SW480 (cell line): Measurements from ENCODE around the gene DCDC2C.

Experiments
- DNase-seq: peaks from one replicate; pipeline ENCODE4 v3.0.0-alpha.2; 2016; ENCODE audit warnings: low spot score

The DCDC2C gene, protein sequence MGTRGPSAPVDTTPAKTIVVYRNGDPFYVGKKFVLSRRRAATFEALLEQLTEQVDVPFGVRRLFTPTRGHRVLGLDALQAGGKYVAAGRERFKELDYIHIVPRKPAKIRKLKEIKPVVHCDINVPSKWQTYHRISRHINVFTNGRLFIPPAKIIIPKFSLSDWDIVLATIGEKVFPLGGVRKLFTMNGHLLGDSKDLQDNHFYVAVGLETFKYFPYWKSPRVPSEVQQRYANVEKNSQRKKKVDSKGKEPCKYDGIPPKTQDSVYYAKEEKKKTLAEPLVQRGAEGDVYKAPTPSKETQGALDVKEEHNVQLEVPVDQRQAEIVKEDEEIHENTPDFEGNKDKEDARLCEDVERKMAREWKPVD

DNA sequence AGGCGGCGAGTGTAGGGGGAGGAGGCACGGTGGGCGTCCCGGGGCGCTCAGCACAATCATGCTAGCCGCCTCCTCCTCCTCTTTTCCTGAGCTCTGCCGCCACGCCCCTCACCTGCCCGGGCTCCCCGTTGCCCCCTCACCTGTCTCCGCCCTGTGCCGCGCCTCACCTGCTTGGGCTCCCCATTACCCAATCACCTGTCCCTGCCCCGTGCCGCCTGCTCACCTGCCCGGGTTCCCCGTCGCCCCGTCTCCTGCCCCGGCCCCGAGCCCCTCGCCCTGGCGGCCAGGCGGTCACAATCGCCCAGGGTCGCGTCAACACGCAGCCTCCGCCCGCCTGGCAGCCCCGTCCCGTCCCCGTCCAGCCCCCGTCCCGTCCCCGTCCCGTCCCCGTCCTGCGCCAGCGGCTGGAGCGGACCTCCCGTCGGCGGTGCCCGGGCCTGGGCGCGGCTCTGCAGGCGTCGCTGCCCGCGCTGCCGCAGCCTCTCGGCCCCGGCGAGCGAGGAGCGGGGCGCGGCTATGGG is at the start of gene DCDC2C:
TSS of gene DCDC2C (plus strand) at position 340 of the 521 bp plus-strand sequence. CDS start at position 517, 177 bp downstream.
- no peak for DNase-seq

DNA sequence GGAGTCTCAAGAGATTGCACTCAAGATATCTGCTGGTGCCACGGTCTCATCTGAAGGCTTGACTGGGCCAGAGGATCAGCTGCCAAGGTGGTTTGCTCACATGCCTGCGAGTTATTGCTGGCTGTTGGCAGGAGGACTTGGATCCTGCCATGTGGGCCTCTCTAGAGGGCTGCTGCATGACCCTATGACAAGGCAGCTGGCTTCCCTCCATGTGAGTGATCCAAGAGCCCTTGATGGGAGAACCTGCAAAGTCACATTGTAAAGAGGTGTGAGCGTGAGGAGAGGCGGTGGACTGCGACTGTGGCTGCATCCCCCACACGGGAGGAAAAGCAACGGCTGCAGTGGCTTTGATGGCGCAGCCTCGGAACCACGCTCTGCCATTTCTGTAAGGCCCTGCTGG is 49.4 kb upstream of the DCDC2C start:
- DNase-seq, result no peak

DNA sequence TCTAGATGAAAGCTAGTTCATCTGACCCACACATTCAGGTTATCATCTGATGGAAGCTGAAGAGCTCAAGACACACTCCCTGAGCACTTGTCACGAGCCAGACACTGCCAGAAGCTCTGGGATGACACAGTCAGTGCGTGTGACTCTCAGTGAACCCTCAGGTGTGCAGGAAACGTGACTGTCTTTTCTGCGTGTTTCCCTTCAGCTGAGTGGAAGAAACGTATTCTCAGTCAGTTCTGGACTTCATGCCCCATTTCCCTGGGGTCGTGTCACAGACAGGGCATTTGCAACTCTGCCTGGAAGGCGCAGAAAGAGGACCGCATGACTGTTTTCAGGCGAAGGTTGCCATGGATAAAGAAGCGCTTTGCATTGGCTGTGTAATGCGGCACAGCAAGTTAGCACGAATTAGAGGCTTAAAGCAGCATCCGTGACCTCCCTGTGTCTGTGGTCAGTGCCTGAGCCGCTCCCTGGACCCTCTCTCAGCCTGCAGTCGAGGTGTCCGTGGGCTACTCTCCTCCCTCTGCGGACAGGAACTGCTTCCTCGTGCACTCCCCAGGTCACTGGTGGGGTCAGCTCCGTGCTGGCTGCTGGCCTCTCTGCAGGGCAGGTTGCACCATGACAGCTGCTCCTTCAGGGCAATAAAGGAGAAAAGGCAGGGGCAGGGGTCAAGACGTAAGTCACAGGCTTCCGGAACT is 48.7 kb upstream of the DCDC2C start:
- no peak for DNase-seq

DNA sequence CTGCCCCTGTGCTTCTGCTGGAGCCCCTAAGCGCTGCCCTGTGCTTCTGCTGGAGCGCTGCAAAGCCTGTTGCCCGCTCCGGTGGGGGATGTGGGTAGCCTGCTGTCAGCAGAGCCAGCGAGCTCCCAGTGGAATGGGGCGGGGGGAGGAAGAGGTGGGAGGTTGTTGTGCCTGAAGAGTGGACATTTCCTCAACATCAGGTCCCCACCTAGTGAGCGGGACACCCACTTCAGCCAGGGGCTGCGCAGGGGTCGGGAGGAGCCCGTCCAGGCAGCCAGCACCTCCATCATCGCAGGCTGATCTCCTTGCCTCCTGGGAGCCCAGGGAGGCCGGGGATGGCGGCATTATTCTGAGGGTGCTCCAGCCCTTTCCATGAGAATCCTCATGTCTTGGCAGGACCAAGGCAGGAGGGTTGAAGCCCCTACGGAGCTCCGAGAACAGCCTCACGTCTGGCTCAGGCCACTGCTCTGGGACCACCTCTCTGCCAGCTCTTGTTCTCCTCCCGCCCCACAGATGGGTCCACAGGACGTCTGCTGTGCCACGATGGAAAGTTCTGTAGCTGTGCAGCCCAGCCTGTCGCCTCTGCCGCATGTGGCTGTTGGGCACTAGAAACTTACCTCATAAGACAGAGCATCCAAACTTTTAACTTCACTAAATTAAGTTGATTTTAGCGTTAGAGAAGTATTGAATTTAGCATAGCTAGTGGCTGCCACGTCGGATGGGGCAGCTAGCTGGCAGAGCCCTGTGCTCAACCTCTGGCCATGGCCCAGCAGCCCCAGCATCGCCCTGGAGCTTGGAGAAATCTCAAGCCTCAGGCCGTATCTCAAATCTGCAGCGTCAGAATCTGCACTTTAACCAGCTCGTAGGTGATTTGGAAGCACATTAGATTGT is 47.3 kb upstream of the DCDC2C start:
- no peak for DNase-seq

DNA sequence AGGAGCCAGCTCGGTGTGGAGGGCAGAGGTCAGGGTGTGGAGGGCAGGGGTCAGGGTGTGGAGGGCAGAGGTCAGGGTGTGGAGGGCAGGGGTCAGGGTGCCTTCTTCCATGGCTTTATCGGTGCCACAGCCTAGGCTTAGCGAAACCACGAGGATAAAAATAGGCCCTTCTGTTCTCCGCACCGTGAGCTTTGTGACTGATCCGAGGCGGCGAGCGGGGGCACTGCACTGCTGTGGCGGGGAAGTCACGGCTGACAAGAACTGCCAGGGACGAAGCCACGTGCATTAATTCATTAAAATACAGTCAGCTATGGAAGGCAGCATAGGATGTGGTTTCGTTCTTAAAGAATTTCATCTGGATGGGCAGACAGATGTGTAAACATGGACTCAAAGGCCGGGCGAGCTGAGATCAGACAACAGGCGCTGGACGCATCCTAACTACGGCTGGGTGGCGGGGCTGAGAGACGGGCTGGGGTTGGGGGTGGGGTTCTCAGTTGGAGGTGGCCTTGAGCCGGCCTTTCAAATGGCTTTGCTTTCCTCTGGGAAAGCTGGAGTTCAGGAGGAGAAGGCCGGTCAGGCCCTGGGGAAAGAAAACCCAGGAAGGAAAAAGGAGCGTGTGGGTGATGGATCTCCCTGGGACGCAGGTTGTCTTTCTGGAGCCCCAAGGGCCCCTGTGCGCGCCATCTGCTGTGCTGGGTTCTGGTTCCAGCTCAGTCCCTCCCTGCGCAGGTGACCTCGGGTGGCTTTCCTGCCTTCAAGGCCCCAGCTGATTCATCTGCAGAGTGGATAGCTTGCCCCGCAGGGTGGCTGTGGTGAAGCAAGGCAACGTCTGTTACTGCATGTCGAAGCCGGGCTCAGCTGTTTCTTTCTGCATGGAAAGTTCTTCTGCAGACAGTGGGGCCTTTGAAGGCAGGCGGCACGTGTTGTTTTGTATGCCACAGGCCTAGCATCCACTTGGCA is 46.3 kb upstream of the DCDC2C start:
- DNase-seq, result peak; percentile 22

DNA sequence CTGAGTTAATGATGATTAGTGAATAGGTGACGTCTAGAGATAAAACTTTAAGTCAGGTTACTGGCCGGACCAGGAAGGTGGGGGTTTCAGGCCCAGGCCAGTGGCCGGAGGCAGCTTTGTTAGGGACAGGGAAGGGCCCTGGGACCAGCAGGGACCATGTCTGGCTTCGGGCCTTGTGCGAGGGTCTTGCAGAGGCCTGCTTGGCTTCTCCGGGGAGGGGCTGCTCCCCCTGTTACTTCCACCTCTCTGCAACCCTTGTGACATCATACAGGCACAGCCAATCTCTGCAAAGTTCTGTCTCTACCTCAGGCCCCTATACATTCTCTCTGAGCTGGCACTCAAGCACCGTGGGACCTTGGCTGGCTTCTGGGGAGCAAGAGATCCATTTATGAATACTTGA is 45.5 kb upstream of the DCDC2C start, which contains the start of gene ALLC:
TSS of gene ALLC (plus strand) at position 320 of the 400 bp plus-strand sequence. CDS start 12,958 bp downstream, outside the sequence.
- no peak for DNase-seq

DNA sequence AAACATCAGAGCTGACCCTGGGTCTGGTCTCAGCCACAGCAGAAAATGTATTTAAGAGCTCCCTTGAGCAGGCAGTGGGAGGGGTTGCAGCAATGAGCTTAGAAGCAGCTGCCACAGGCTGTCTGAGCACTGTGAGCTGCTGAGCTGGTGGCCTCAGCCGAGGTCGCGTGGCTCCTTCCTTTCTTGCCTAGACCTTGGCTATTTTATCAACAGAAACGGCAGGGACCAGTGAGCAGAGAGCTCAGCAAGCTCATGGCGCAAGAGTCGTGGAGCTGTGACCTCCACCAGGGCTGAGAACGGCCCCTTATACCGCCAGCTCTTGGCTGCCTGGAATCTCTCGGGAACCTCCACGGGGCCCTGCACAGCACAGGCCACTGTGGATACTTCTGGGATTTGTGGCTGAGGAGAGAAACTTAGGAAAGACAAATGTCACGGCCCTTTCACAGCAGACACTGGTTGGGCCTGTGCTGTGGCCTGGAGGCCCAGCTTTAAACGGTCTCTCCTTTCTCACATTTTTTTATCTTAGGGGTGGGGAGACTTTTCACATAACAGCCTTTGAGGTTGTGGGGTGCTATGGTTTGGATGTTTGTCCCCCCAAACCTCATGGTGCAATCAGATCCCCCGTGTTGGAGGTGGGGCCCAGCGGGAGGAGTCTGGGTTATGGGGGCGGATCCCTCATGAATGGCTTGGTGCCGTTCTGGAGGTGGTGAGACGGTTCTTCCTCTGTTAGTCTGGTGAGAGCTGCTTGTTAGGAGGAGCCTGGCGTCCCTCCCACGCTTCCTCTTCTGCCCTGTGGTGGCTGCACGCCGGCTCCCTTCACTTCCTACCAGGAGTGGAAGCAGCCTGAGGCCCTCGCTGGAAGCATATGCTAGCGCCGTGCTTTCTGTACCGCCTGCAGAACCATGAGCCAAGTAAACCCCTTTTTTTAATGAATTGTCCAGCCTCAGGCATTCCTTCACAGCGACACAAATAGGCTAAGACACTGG is 43.6 kb upstream of the DCDC2C start:
- no peak for DNase-seq

DNA sequence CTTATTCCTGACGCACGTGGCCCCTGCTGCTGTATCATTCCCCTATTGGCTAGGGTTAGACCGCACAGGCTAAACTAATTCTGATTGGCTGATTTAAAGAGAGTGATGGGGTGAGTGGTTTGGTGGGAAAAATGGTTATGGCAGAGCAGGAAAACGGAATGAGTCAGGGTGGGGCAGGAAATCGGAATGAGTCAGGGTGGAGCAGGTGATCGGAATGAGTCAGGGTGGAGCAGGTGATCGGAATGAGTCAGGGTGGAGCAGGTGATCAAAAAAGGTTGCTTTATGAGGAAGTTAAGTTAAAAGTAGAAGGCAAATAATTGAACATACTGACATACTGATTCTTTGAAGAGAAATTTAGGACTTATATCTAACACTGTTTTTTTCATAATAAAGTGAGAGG is 42.7 kb upstream of the DCDC2C start:
- peak; percentile 83 for DNase-seq

DNA sequence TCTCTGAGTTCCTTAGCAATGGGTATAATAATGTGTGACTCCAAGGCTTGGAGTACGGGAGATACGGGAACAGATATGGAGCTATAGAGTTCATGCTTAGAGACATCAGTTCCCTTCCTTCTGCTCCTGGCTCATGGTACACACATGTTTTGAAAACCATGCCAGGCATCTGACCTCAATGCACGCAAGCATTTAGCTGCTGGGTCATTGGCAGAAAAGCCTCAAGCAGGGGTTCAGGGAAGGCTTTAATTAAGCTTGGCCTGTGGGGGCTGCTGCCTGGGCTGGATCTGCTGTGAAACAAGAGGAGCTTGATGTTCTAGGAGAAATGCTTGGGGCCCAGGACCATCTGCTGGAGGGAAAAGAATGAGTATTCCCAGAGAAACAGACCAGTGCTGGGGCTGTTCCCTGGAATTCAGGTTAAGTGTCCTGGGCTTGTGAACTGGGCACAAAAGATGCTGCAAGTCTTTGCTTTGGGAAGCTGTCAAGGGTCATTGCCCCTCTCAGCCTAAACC is 42.2 kb upstream of the DCDC2C start:
- DNase-seq, result peak; percentile 29

DNA sequence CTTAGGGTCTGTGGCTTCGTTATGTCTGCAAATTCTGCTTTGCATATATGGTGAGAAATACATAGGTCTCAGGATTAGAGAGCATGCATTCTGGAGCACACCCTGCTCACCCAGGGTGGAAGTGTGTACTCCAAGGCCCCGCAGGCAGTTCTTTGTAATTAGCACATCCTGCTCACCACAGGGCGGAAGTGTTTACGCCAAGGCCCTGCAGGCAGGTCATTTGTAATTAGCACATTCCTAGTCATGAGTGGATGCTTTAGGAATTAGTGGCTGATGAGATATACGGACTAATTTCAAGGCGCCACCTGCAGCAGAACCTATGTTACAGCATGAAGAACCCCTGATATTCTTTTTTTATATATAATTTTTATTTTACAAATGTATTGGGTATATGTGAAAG is 41.1 kb upstream of the DCDC2C start:
- peak; percentile 93 for DNase-seq

DNA sequence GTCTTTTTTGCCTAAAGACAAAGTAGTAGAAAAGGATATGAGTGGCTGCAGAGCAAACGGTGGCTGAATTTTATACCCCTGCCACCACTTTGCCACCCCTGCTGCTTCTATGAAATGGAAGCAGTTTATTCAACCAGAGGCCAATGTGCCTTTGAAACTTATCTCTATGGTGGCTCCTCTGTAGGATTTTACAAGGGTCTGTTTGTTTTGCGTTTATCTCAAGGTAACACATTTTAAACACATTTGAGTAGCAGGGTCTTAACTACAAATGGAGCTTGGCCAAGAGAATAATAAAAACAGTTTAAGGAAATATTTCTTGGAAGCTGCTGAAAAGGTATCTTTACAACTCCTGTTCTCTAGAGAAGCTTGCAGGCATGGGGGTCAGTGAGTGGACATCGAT is 39.3 kb upstream of the DCDC2C start:
- no peak for DNase-seq

DNA sequence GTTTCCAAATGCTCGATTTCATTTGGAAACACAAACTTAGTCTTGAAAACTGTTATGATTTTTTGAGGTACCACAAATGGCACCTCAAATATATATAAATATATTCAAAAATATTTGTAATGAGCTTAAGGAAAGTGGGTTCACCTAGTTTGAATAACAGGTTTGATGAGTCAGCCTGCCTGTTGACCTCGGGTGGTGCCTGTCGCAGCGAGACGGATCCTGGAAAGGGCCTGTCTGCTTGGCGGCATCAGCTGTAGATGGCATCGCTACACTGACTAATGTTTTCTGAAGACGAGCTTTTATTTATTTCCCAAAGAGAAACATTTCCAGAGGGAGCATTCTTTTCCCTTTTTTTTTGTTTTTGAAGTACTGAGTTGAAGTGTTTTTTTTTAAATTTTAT is 38.5 kb upstream of the DCDC2C start:
- DNase-seq, result no peak

DNA sequence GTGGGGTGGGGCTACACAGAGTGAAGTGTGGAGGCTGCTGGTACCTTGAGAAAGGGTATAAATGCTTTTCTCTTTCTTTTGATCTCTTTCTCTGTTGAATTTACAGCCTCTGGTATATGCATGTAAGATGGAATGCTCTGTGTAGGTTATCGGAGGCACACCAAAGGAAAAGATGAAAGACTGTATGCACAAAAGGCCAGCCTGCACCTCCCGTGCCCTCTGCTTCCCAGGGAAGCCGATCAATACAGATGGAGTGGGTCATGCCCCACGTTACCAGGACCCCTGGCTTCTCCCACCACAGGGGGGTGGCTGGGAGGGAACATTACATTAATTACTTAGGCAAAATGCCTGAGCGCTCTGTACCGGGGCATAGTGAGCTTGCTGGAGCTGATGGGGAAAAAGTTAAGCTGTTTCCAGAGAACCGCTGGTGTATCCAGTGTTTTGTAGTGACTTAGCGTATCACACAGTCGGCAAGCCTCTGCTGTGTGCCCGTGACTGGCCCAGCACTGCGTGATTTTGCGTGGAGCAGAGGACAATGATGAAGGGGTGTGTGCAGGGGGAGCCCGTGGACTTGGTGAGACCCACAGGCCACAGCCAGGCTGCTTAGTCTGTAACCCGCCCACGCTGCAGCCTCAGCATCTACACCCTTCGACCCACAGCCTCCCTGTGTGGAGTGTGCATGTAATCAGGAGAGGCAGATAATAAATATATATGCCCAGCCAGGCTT is 37.3 kb upstream of the DCDC2C start:
- DNase-seq, result no peak

DNA sequence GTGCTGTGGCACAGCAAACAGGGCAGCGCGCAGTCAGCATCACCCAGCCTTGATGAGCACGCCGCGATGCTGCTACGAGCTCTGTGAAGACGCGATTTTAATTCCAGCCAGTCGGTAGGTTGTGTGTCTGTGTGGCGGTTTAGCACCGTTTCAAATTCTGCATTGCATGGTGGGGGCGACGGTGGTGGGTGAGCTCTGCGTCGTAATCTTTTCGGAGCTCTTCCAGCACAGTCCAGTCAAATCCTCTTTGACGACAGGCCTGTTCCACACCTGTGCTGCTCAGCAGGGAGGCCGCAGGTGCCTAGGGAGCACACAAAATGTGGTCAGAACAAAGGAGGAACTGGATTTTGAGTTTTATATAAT is 36.8 kb upstream of the DCDC2C start:
- no peak for DNase-seq

DNA sequence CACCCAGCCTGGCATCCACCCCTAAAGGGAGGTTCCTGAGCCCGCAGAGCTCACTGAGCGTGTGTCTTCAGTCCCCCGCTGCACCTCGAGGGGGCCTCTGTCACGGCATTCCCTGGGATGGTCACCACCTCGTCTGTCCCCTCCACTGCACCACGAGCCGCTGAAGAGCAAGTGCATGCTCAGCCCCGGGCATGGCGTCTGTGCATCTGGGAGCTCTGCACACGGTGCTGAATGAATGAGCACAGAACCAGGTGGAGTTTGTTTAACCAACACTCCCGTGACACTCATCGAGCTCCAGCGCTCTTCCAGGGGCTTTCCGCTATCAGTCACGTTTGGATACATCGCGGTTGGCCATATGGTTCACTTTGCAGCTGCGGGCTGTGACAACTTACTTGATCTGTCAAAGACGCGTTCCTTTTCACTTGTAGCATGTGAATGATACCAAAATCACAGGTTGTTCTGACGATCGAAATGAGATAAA is 36.2 kb upstream of the DCDC2C start:
- DNase-seq, result no peak

DNA sequence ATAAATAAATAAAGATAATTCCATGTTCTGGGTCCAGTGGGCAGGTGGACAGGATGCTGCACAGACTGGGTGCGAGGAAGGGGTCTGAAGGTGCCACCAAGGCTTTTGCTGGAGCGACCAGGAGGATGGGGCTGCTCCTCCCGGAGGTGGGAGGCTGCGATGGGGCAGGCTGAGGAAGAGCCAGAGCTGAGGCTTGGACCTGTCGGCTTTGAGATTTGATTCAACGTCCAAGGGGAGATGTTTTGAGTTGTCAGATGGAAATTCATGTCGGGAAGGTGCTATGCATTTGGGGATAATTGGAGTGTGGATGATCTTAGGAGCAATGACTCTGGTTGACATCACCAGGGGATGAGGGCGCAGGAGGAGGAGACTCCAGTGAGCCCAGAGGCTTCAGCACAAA is 33.7 kb upstream of the DCDC2C start:
- no peak for DNase-seq

DNA sequence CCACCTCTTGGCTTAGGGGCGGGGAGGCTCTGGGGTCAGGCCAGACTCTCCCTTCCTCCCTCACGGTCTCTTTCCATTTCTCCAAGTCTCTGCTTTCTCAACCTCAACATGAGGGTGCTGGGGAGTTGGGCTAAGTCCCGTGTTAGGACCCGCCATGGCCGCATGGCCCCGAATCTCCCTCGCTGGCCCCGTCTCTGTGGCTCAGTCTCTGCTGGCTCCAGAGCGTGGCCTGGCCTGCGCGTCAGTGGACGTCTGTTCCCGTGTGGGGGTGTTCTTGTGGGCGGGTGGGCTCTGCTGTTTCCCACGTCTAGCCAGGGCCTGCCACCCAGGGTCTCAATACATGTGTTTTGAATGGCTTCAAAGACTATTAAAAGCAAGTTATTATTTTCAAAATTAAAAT is 33.0 kb upstream of the DCDC2C start:
- no peak for DNase-seq

DNA sequence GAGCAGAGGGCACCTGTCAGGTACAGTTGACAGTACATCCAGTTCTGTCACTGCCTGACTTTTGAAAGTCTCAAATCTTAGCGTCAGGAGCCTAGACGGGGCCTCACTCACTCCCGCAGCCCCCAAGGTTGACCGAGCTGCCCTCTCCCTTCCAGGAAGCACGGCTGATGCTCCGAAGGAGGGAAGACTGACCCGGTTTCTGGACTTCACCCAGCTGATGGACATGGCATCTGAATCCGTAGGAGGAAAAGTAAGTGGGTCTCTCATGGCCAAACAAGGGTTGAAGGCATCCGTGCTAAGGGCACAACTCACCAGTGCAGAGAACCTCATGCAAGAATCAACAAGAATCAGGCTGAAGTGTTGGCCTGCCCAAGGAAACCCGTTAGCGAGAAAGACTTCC is 32.4 kb upstream of the DCDC2C start:
- no peak for DNase-seq
